Fibroblast of lung (primary cell): ENCODE results near the gene KCNH4. TPM values are rescaled to one million over a fixed set of nuclear protein-coding genes. Genes with fewer than 3 reads are reported as not detected.

Experiments
- DNase-seq, 2 donors: peaks; one replicate each; pipeline versions ENCODE4 v3.0.0 to v3.0.0-alpha.2; 2010; ENCODE audit warnings: low read depth in 2 of 2
- H2AFZ ChIP-seq: 2 replicates; pipeline ENCODE4 v1.5.1; 2012; ENCODE audit warnings: low read length, control low read depth, inconsistent platforms
- H3K27ac ChIP-seq: 2 replicates; pipeline ENCODE4 v1.5.1; 2011; ENCODE audit warnings: low read length, control low read depth; ENCODE audit not compliant: insufficient read depth
- H3K27me3 ChIP-seq: 2 replicates; pipeline ENCODE4 v1.5.1; 2011; ENCODE audit warnings: mild to moderate bottlenecking, low read length; ENCODE audit not compliant: control insufficient read depth, insufficient read depth
- H3K36me3 ChIP-seq: 2 replicates; pipeline ENCODE4 v1.5.1; 2011; ENCODE audit warnings: low read length; ENCODE audit not compliant: control insufficient read depth, insufficient read depth
- H3K4me1 ChIP-seq: 2 replicates; pipeline ENCODE4 v1.5.1; 2011; ENCODE audit warnings: low read length; ENCODE audit not compliant: control insufficient read depth, insufficient read depth; ENCODE audit errors: extremely low read depth
- H3K4me2 ChIP-seq: 2 replicates; pipeline ENCODE4 v1.5.1; 2011; ENCODE audit warnings: low read length, control low read depth; ENCODE audit not compliant: insufficient read depth; ENCODE audit errors: extremely low read depth
- H3K4me3 ChIP-seq, 4 experiments: fragments of 200-600 bp in 1 of 4; sonication (generic) in 1 of 4; replicated peaks in 1 of 4; 2 replicates each; pipeline ENCODE4 v1.5.1; 2011 to 2016; ENCODE audit warnings: low read length in 4 of 4, low read depth in 3 of 4, mild to moderate bottlenecking in 3 of 4, control low read depth in 2 of 4, inconsistent platforms in 1 of 4, mixed read lengths in 1 of 4; ENCODE audit not compliant: insufficient read depth in 1 of 4; ENCODE audit errors: control extremely low read depth in 1 of 4
- H3K79me2 ChIP-seq: 2 replicates; pipeline ENCODE4 v1.5.1; 2012; ENCODE audit warnings: mild to moderate bottlenecking, low read length, inconsistent platforms; ENCODE audit not compliant: control insufficient read depth, insufficient read depth
- H3K9ac ChIP-seq: 2 replicates; pipeline ENCODE4 v1.5.1; 2011; ENCODE audit warnings: mild to moderate bottlenecking, low read length, control low read depth; ENCODE audit not compliant: insufficient read depth
- H3K9me3 ChIP-seq: 2 replicates; pipeline ENCODE4 v1.5.1; 2012; ENCODE audit warnings: low read depth, low read length; ENCODE audit not compliant: control insufficient read depth, insufficient read depth
- H4K20me1 ChIP-seq: 2 replicates; pipeline ENCODE4 v1.5.1; 2011; ENCODE audit warnings: low read length; ENCODE audit not compliant: control insufficient read depth, insufficient read depth; ENCODE audit errors: extremely low read depth
- CTCF ChIP-seq, 2 donors: IDR thresholded peaks in 1 of 2; conservative IDR thresholded peaks in 1 of 2; 1 replicate in 1 of 2; 2 replicates in 1 of 2; pipeline ENCODE4 v1.5.1; 2011 to 2012; ENCODE audit warnings: low read length in 2 of 2, control low read depth in 1 of 2, inconsistent platforms in 1 of 2, low read depth in 1 of 2, mild to moderate bottlenecking in 1 of 2
- EZH2 ChIP-seq: IDR thresholded peaks from 2 replicates; pipeline ENCODE4 v1.5.1; 2012; ENCODE audit warnings: low read length, control low read depth, mild to moderate bottlenecking; ENCODE audit errors: missing control alignments
- polyA plus RNA-seq, 2 donors: library from polyadenylated mRNA; depleted of rRNA in 1 of 2; stranded (reverse) in 1 of 2; unstranded in 1 of 2; fragments of >200 nt; gene quantifications; 2 replicates each; pipeline ENCODE4 v1.2.1, GENCODE V29; 2011 to 2012; ENCODE audit warnings: missing spikeins in 1 of 2
- total RNA-seq: library from RNA; depleted of rRNA; stranded (reverse); fragments of >200 nt; gene quantifications from 2 replicates; pipeline ENCODE4 v1.2.1, GENCODE V29; 2014

Gene KCNH4
- total and polyA plus RNA-seq, 2 donors (not counting 1 experiment from before 2014, with no cell fraction given): 0.03 TPM; not detected in 1

DNA sequence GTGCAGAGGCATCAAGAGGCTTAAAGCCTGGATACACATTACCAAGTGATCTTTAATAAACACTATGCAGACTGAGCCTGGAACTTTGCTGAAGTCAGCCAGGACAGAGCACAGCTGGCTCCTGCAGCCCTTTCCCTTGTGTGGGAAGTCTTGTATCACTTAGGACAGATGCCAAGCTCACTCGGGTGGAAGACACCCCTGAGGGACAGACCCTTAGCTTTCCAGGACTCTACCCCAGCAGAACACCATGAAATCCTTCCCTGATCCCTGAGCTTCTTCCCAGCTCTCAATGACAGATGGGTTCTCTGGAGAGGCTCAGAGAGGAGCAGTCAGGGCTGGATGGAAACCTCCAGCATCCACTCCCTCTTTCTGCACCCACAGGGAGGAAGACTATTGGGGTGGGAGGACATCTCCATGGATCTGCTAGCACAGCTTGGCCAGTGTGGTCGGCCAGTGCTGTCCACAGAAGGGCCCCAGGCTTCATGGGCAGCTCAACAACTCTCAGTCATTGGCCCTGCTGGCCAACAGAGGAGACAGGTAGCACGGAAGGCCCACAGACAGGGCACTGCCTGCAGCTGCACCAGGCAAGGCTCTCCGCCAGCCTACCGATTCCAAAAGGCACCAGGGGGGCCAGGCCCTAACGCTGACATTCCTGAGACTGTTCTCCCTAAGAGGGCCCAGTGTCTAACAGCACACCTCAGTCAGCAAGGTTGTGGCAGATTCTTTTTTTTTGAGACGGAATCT lies 42.0 kb downstream of the KCNH4 start:
- no peak overlapping the region for H2AFZ ChIP-seq
- peaks cover 8% of the 10 kb centered on the region for H3K36me3 ChIP-seq
- peaks cover 25% of the 10 kb centered on the region for H3K4me1 ChIP-seq
- TF ChIP-seq CTCF (conservative IDR thresholded peaks at IDR 0.05 in 1 of 2, IDR thresholded peaks at IDR 0.05 in 1 of 2; ENCODE audit: low read depth in 1 of 2, low read length in 2 of 2) (no peak), EZH2 (no peak)
- peaks cover 81% of the 10 kb centered on the region for H3K79me2 ChIP-seq
- no peaks in the 10 kb centered on the region for H3K27me3 ChIP-seq
- no peak overlapping the region for H3K4me2 ChIP-seq
- no peak overlapping the region for H3K4me3 ChIP-seq
- H3K27ac ChIP-seq: peak overlapping the region; percentile 10
- no peaks in the 10 kb centered on the region for H3K9me3 ChIP-seq
- DNase-seq: no peak
- H3K9ac ChIP-seq: no peak overlapping the region
- H4K20me1 ChIP-seq: no peaks in the 10 kb centered on the region

DNA sequence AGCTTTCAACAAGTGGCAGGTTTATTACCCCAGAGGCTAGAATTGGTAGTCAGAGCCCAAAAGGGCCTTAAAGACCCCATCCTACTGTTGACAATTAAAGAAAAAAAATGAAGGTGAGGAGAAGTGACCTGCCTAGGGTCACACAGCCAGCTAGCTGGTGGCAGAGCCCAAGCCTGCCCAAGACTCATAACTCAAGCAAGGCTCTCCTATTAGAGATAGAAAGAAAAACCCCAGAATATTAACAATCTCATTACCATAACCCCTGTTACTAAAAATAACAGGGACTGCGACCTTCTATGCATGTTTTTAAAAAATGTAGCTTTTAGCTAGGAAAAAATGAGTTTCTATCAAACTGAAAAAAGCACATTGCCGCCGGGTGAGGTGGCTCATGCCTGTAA lies 44.3 kb downstream of the KCNH4 start:
- DNase-seq: no peak
- Histone ChIP-seq H3K27me3 (no peaks in the 10 kb centered on the region), H3K4me1 (peaks cover 33% of the 10 kb centered on the region), H3K27ac (no peak overlapping the region), H4K20me1 (no peaks in the 10 kb centered on the region), H3K79me2 (peaks cover 86% of the 10 kb centered on the region), H3K4me2 (no peak overlapping the region), H3K36me3 (peaks cover 8% of the 10 kb centered on the region), H3K9ac (no peak overlapping the region), H2AFZ (no peak overlapping the region), H3K9me3 (no peaks in the 10 kb centered on the region), H3K4me3 (no peak overlapping the region)
- TF ChIP-seq EZH2 (no peak), CTCF (conservative IDR thresholded peaks at IDR 0.05 in 1 of 2, IDR thresholded peaks at IDR 0.05 in 1 of 2; ENCODE audit: low read depth in 1 of 2, low read length in 2 of 2) (no peak)

- DNase-seq: peak; percentile 64 to 73
- Histone ChIP-seq H3K4me3 (no peak overlapping the region), H3K36me3 (peaks cover 5% of the 10 kb centered on the region), H4K20me1 (no peaks in the 10 kb centered on the region), H3K4me1 (peaks cover 30% of the 10 kb centered on the region), H3K79me2 (peaks cover 85% of the 10 kb centered on the region), H3K9ac (no peak overlapping the region), H3K27me3 (no peaks in the 10 kb centered on the region), H3K27ac (peak overlapping the region; percentile 54), H2AFZ (no peak overlapping the region), H3K9me3 (no peaks in the 10 kb centered on the region), H3K4me2 (peak overlapping the region; percentile 3)
- TF ChIP-seq CTCF (conservative IDR thresholded peaks at IDR 0.05 in 1 of 2, IDR thresholded peaks at IDR 0.05 in 1 of 2; ENCODE audit: low read depth in 1 of 2, low read length in 2 of 2) (no peak), EZH2 (no peak)
Measured at GRCh38 chr17:42135664-42136653, 45.0 kb downstream of the KCNH4 start.
